ENCODE measurements around the gene DCX. TPM values are rescaled to one million over a fixed set of nuclear protein-coding genes. Genes with fewer than 3 reads are reported as not detected.

The DCX gene
- total RNA-seq, 1 experiment from 2014 or later, result not detected

DNA sequence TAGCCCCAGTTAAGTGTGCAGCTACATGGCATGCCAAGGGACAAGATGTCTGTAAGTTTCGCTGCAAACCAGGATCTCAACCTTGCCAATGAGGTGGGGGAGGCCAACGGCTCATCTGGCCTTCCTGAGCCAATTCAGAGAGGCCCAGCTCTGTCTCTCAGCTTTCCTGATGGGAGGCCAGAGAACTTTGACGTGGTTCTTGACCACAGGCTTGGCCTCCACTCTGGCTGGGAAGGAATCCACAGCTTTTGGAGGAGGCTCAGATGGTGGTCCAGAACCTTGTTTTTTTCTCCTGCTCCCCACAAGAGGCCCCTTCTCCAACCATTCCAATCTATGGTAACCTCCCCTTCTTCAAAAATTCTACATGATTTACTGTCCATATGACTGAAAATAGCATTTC, 151.5 kb downstream of the DCX start:
- no peak overlapping the region for H3K4me3 ChIP-seq (replicated peaks in 1 of 2; ENCODE audit: low read depth in 1 of 2, low read length in 2 of 2)
- POLR2A ChIA-PET, result no interaction called here
- H3K4me2 ChIP-seq (ENCODE audit: low read length), result no peak overlapping the region
- RAD21 ChIA-PET (ENCODE audit: low non-redundant PET in 1 of 2, low total read pairs in 2 of 2, uncharacterized antibody in 2 of 2, unreplicated experiment in 2 of 2), result no interaction called here
- CTCF ChIA-PET, result no interaction called here
- H3K9ac ChIP-seq (ENCODE audit: low read length), result no peak overlapping the region
- H3K27me3 ChIP-seq (ENCODE audit: insufficient read depth, low read length), result 0 out of 2 replicates have a peak, but pooled peaks cover 9% of the 10 kb centered on the region
- H4K20me1 ChIP-seq (ENCODE audit: insufficient read depth), result no peaks in the 10 kb centered on the region
- no peaks in the 10 kb centered on the region for H3K9me3 ChIP-seq (ENCODE audit: control insufficient read depth in 1 of 2, insufficient read depth in 1 of 2, low read depth in 1 of 2, low read length in 2 of 2)
- no peaks in the 10 kb centered on the region for H3K9me2 ChIP-seq (ENCODE audit: insufficient read depth)
- H3K79me2 ChIP-seq (ENCODE audit: insufficient read depth, low read length), result no peaks in the 10 kb centered on the region
- no peaks in the 10 kb centered on the region for H3K36me3 ChIP-seq (ENCODE audit: control insufficient read depth in 1 of 2, insufficient read depth in 2 of 2, low read length in 2 of 2)
- TF ChIP-seq ZNF274 (IDR thresholded peaks at IDR 0.05; ENCODE audit: low read depth, low read length), result no peak
- no peak overlapping the region for H3K27ac ChIP-seq (ENCODE audit: low read depth, low read length)
- intact Hi-C loops (cut with micrococcal nuclease), result no loop called here
- H2AFZ ChIP-seq (ENCODE audit: low read depth, low read length, poor library complexity, severe bottlenecking), result no peak overlapping the region
- no TSS peak for BruUV-seq (replicated peaks)
- no peak for ATAC-seq
- 0 out of 4 replicates have a peak, but pooled peaks cover 0 to under 1% of the 10 kb centered on the region in 2 experiments for H3K4me1 ChIP-seq (ENCODE audit: control insufficient read depth in 1 of 2, insufficient read depth in 2 of 2, low read length in 2 of 2)
- no peak for DNase-seq (ENCODE audit: low read depth, low spot score)

DNA sequence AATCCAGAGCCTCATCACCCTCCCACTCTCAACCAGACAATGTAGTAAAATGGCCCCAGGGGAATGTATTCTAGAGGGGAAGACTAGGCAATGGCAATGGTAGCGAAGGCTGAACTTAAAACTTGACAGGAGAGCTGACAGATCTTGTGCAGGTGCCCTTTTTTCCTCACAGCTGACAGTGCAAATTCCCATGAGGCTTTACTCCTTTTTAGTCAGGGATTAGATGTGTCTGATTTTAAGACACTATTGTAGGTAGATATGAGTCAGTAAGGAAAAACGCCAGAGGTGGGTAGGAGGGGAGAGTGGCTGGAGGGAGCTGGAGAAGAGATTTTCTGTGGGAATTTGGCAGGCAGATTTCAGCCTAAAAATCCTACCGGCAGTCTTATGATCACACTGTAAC, 152.4 kb downstream of the DCX start:
- no peaks in the 10 kb centered on the region for H4K20me1 ChIP-seq (ENCODE audit: insufficient read depth)
- H2AFZ ChIP-seq (ENCODE audit: low read depth, low read length, poor library complexity, severe bottlenecking), result no peak overlapping the region
- no peaks in the 10 kb centered on the region for H3K9me3 ChIP-seq (ENCODE audit: control insufficient read depth in 1 of 2, insufficient read depth in 1 of 2, low read depth in 1 of 2, low read length in 2 of 2)
- H3K79me2 ChIP-seq (ENCODE audit: insufficient read depth, low read length), result no peaks in the 10 kb centered on the region
- DNase-seq (ENCODE audit: low read depth, low spot score) (no peak), ATAC-seq (no peak)
- no peaks in the 10 kb centered on the region for H3K36me3 ChIP-seq (ENCODE audit: control insufficient read depth in 1 of 2, insufficient read depth in 2 of 2, low read length in 2 of 2)
- no TSS peak for BruUV-seq (replicated peaks)
- TF ChIP-seq FOSL1 (IDR thresholded peaks at IDR 0.05; ENCODE audit: low read depth) (no peak), RAD21 (IDR thresholded peaks at IDR 0.05; ENCODE audit: low read depth) (no peak)
- TF ChIP-seq, protein P1, sequence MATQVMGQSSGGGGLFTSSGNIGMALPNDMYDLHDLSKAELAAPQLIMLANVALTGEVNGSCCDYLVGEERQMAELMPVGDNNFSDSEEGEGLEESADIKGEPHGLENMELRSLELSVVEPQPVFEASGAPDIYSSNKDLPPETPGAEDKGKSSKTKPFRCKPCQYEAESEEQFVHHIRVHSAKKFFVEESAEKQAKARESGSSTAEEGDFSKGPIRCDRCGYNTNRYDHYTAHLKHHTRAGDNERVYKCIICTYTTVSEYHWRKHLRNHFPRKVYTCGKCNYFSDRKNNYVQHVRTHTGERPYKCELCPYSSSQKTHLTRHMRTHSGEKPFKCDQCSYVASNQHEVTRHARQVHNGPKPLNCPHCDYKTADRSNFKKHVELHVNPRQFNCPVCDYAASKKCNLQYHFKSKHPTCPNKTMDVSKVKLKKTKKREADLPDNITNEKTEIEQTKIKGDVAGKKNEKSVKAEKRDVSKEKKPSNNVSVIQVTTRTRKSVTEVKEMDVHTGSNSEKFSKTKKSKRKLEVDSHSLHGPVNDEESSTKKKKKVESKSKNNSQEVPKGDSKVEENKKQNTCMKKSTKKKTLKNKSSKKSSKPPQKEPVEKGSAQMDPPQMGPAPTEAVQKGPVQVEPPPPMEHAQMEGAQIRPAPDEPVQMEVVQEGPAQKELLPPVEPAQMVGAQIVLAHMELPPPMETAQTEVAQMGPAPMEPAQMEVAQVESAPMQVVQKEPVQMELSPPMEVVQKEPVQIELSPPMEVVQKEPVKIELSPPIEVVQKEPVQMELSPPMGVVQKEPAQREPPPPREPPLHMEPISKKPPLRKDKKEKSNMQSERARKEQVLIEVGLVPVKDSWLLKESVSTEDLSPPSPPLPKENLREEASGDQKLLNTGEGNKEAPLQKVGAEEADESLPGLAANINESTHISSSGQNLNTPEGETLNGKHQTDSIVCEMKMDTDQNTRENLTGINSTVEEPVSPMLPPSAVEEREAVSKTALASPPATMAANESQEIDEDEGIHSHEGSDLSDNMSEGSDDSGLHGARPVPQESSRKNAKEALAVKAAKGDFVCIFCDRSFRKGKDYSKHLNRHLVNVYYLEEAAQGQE (IDR thresholded peaks at IDR 0.05; ENCODE audit: low read depth), result no peak
- RAD21 ChIA-PET (ENCODE audit: low non-redundant PET in 1 of 2, low total read pairs in 2 of 2, uncharacterized antibody in 2 of 2, unreplicated experiment in 2 of 2), result no interaction called here
- H3K9me2 ChIP-seq (ENCODE audit: insufficient read depth), result no peaks in the 10 kb centered on the region
- peaks cover 0 to 5% of the 10 kb centered on the region in 2 experiments; a peak in 1 of 4 replicates for H3K4me1 ChIP-seq (ENCODE audit: control insufficient read depth in 1 of 2, insufficient read depth in 2 of 2, low read length in 2 of 2)
- CTCF ChIA-PET, result no interaction called here
- no peak overlapping the region for H3K9ac ChIP-seq (ENCODE audit: low read length)
- no peak overlapping the region for H3K4me2 ChIP-seq (ENCODE audit: low read length)
- no peak overlapping the region for H3K27ac ChIP-seq (ENCODE audit: low read depth, low read length)
- H3K27me3 ChIP-seq (ENCODE audit: insufficient read depth, low read length), result 0 out of 2 replicates have a peak, but pooled peaks cover 3% of the 10 kb centered on the region
- no peak overlapping the region for H3K4me3 ChIP-seq (replicated peaks in 1 of 2; ENCODE audit: low read depth in 1 of 2, low read length in 2 of 2)
- POLR2A ChIA-PET, result interaction anchor here (0.7 kb wide), 1 partner anchor 235 kb away, joined by 4 read pairs; no protein-coding TSS in a partner anchor
- intact Hi-C loops (cut with micrococcal nuclease), result no loop called here

Measured in HCT116 (cell line).